SH-SY5Y (cell line): ENCODE data around the gene UBE2C.

ENCODE experiments used
- GATA2 ChIP-seq: IDR thresholded peaks from 2 replicates; pipeline ENCODE4 v1.6.1; 2011; ENCODE audit warnings: mild to moderate bottlenecking, low read depth, low read length
- GATA3 ChIP-seq: IDR thresholded peaks from 2 replicates; pipeline ENCODE4 v1.6.1; 2011; ENCODE audit warnings: low read depth, mild to moderate bottlenecking, low read length, moderate library complexity

- TF ChIP-seq GATA3: no peak
- TF ChIP-seq GATA2: no peak
Observed at GRCh38 chr20:45780159-45780558, 32.3 kb upstream of the UBE2C start.
